Central memory CD4-positive, alpha-beta T cell (primary cell): ENCODE results near the gene VASN.
"Not testable (repeated sequence)": the region's sequence is repeated elsewhere in the genome, so short reads cannot be mapped to it uniquely, and the experiment has no call there.

ENCODE experiments used
- DNase-seq: peaks from one replicate; pipeline ENCODE4 v3.0.0; 2022

Gene VASN

GRCh38 chr16:4386451-4386805 lies 14.8 kb downstream of the VASN start:
- no peak for DNase-seq

GRCh38 chr16:4386951-4387565 lies 15.4 kb downstream of the VASN start:
- no peak for DNase-seq

GRCh38 chr16:4387781-4388180 lies 16.1 kb downstream of the VASN start:
- DNase-seq, result no peak

GRCh38 chr16:4388271-4389021 lies 16.8 kb downstream of the VASN start:
- no peak for DNase-seq

GRCh38 chr16:4389051-4389955 lies 17.7 kb downstream of the VASN start:
- no peak for DNase-seq

GRCh38 chr16:4390266-4391260 lies 18.9 kb downstream of the VASN start:
- DNase-seq, result no peak

GRCh38 chr16:4391631-4392381 lies 20.2 kb downstream of the VASN start:
- no peak for DNase-seq

- DNase-seq, result no peak
Measured at GRCh38 chr16:4392382-4393239, 21.0 kb downstream of the VASN start.

- DNase-seq, result no peak
Measured at GRCh38 chr16:4393240-4393600, 21.6 kb downstream of the VASN start.

- DNase-seq, result not testable (repeated sequence)
Measured at GRCh38 chr16:4393850-4394249, 22.2 kb downstream of the VASN start.

- DNase-seq, result no peak
Measured at GRCh38 chr16:4395055-4395726, 23.5 kb downstream of the VASN start.

GRCh38 chr16:4399001-4399730 lies 27.5 kb downstream of the VASN start:
- DNase-seq, result no peak

- DNase-seq, result no peak
Measured at GRCh38 chr16:4401094-4401501, 29.4 kb downstream of the VASN start.

GRCh38 chr16:4401510-4401909 lies 29.9 kb downstream of the VASN start:
- no peak for DNase-seq

GRCh38 chr16:4402439-4403132 lies 30.9 kb downstream of the VASN start:
- peak; percentile 55 for DNase-seq

GRCh38 chr16:4403133-4403949 lies 31.7 kb downstream of the VASN start:
- no peak for DNase-seq

GRCh38 chr16:4404247-4404966 lies 32.8 kb downstream of the VASN start:
- DNase-seq, result no peak
